NOMO-1 treated with dmso at 0.1 percent for 144 hours (cell line): Measurements from ENCODE around the gene RAC2.

Experiments
- DNase-seq: peaks from one replicate; lab custom pipeline; 2025; ENCODE audit not compliant: unreplicated experiment; lab: John Stamatoyannopoulos, UW

Gene RAC2

GRCh38 chr22:37244114-37244921 is at the start of gene RAC2:
TSS of gene RAC2 (minus strand) at chr22:37244269. CDS start at chr22:37244148, 121 bp downstream.
- peak; percentile 97 for DNase-seq

GRCh38 chr22:37293172-37293571 is 49.1 kb upstream of the RAC2 start:
- no peak for DNase-seq

- no peak for DNase-seq
Observed at GRCh38 chr22:37292641-37293040, 48.6 kb upstream of the RAC2 start.

- no peak for DNase-seq
Observed at GRCh38 chr22:37291559-37292298, 47.7 kb upstream of the RAC2 start.

GRCh38 chr22:37290737-37291136 is 46.7 kb upstream of the RAC2 start:
- DNase-seq, result no peak

GRCh38 chr22:37289156-37289735 is 45.2 kb upstream of the RAC2 start:
- DNase-seq, result no peak

GRCh38 chr22:37288521-37288920 is 44.5 kb upstream of the RAC2 start:
- DNase-seq, result no peak

GRCh38 chr22:37287550-37287951 is 43.5 kb upstream of the RAC2 start:
- DNase-seq, result no peak

- DNase-seq, result no peak
Observed at GRCh38 chr22:37285937-37286336, 41.9 kb upstream of the RAC2 start.

GRCh38 chr22:37284805-37285355 is 40.8 kb upstream of the RAC2 start:
- peak; percentile 97 for DNase-seq

GRCh38 chr22:37284126-37284804 is 40.2 kb upstream of the RAC2 start:
- DNase-seq, result no peak

GRCh38 chr22:37283393-37283937 is 39.4 kb upstream of the RAC2 start:
- DNase-seq, result no peak

- peak; percentile 80 for DNase-seq
Observed at GRCh38 chr22:37282385-37282677, 38.3 kb upstream of the RAC2 start, which contains the start of gene CYTH4. TSS of gene CYTH4 (plus strand) at chr22:37282508. CDS start at chr22:37282570, 62 bp downstream.

GRCh38 chr22:37281646-37282384 is 37.7 kb upstream of the RAC2 start:
- DNase-seq, result no peak

GRCh38 chr22:37281195-37281594 is 37.1 kb upstream of the RAC2 start:
- DNase-seq, result no peak

- no peak for DNase-seq
Observed at GRCh38 chr22:37280718-37281117, 36.6 kb upstream of the RAC2 start.

GRCh38 chr22:37279331-37280181 is 35.5 kb upstream of the RAC2 start:
- DNase-seq, result peak; percentile 81

- DNase-seq, result no peak
Observed at GRCh38 chr22:37278261-37278660, 34.2 kb upstream of the RAC2 start.

- no peak for DNase-seq
Observed at GRCh38 chr22:37277384-37277783, 33.3 kb upstream of the RAC2 start.
